HL-60 (cell line): ENCODE measurements around the gene SMPDL3A.

ENCODE experiments used
- DNase-seq, 2 experiments: peaks; one replicate each; pipeline ENCODE4 v3.0.0-alpha.2; 2010 to 2020; ENCODE audit warnings: low read depth in 1 of 2, low spot score in 1 of 2
- H3K27ac ChIP-seq: fragments of 250-450 bp; sonication (Bioruptor Pico); replicated peaks from 2 replicates; pipeline ENCODE4 v1.5.1; 2020; ENCODE audit warnings: mild to moderate bottlenecking, moderate library complexity
- H3K27me3 ChIP-seq: fragments of 250-450 bp; sonication (Bioruptor Pico); 2 replicates; pipeline ENCODE4 v1.5.1; 2021; ENCODE audit warnings: mild to moderate bottlenecking, moderate library complexity; ENCODE audit not compliant: insufficient read depth, poor library complexity, severe bottlenecking
- H3K4me3 ChIP-seq: replicated peaks from 2 replicates; pipeline ENCODE4 v1.5.1; 2011; ENCODE audit warnings: mild to moderate bottlenecking, control low read depth, low read length; ENCODE audit not compliant: insufficient read depth
- CTCF ChIP-seq: IDR thresholded peaks from one replicate; pipeline ENCODE4 v1.5.1; 2011; ENCODE audit warnings: low read length, control low read depth, inconsistent platforms; ENCODE audit not compliant: insufficient read depth
- GABPA ChIP-seq: IDR thresholded peaks from 2 replicates; pipeline ENCODE4 v1.6.1; 2012; ENCODE audit warnings: low read depth
- POLR2AphosphoS5 ChIP-seq: IDR thresholded peaks from 2 replicates; pipeline ENCODE4 v1.6.1; 2012; ENCODE audit warnings: low read depth
- SPI1 ChIP-seq: IDR thresholded peaks from 2 replicates; pipeline ENCODE4 v1.6.1; 2012; ENCODE audit warnings: low read depth, mild to moderate bottlenecking, borderline replicate concordance
- TF ChIP-seq, protein P1 (sequence below): IDR thresholded peaks from 2 replicates; pipeline ENCODE4 v1.6.1; 2012; ENCODE audit warnings: low read depth; ENCODE audit not compliant: insufficient replicate concordance

Gene SMPDL3A

DNA sequence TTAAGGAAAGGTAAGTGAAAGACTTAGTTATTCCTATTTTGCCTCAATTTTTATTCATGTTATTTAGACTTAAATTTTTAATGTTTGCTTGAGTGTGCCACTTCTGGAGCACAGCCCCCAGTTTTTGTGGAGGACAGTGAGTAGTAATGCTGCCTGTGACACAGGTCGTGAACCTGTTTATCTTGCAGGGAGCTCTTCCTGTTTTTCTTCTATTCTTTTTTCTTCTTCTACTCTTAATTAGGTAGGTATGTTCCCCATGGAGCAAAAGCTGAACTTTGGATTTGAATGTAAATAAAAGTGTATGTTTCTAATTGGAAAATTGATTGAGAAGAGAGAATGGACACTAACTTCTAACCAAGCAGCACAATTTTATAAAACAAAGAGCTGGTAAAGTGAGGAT, 12.3 kb downstream of the SMPDL3A start:
- no peaks in the 10 kb centered on the region for H3K27me3 ChIP-seq
- no peak overlapping the region for H3K27ac ChIP-seq
- TF ChIP-seq, protein P1, sequence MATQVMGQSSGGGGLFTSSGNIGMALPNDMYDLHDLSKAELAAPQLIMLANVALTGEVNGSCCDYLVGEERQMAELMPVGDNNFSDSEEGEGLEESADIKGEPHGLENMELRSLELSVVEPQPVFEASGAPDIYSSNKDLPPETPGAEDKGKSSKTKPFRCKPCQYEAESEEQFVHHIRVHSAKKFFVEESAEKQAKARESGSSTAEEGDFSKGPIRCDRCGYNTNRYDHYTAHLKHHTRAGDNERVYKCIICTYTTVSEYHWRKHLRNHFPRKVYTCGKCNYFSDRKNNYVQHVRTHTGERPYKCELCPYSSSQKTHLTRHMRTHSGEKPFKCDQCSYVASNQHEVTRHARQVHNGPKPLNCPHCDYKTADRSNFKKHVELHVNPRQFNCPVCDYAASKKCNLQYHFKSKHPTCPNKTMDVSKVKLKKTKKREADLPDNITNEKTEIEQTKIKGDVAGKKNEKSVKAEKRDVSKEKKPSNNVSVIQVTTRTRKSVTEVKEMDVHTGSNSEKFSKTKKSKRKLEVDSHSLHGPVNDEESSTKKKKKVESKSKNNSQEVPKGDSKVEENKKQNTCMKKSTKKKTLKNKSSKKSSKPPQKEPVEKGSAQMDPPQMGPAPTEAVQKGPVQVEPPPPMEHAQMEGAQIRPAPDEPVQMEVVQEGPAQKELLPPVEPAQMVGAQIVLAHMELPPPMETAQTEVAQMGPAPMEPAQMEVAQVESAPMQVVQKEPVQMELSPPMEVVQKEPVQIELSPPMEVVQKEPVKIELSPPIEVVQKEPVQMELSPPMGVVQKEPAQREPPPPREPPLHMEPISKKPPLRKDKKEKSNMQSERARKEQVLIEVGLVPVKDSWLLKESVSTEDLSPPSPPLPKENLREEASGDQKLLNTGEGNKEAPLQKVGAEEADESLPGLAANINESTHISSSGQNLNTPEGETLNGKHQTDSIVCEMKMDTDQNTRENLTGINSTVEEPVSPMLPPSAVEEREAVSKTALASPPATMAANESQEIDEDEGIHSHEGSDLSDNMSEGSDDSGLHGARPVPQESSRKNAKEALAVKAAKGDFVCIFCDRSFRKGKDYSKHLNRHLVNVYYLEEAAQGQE, result no peak
- TF ChIP-seq SPI1, result no peak
- TF ChIP-seq GABPA, result no peak
- no peak for TF ChIP-seq CTCF
- no peak for TF ChIP-seq POLR2AphosphoS5
- DNase-seq, result no peak
- no peak overlapping the region for H3K4me3 ChIP-seq

- TF ChIP-seq, protein P1, result no peak
- TF ChIP-seq GABPA, result no peak
- no peak for TF ChIP-seq SPI1
- TF ChIP-seq POLR2AphosphoS5, result no peak
- TF ChIP-seq CTCF, result no peak
- Histone ChIP-seq H3K27me3 (no peaks in the 10 kb centered on the region), H3K27ac (no peak overlapping the region), H3K4me3 (no peak overlapping the region)
- DNase-seq, result no peak
Measured at GRCh38 chr6:122803171-122803661, 14.2 kb downstream of the SMPDL3A start.

DNA sequence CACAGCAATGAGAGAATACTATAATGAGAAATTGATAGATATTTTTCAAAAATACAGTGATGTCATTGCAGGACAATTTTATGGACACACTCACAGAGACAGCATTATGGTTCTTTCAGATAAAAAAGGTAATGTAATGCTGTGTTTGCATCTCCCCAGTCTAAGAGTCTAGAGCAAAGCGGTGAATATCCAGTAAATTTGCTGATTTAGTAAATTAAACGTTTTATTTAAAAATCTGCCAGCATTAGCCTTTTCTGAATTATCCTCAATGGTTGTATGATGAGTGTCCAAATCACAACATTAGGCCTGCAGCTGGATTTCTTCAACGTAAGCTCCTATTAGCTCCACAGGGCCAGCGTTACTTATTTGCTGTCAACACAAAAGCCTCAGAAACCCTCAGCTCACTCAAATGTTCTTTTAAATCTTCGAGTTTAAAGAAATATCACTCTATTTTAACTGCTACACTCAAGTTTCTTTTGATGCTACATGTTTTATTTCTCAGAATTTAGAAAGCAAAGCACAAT, 16.0 kb downstream of the SMPDL3A start:
- Histone ChIP-seq H3K27me3 (no peaks in the 10 kb centered on the region), H3K27ac (no peak overlapping the region), H3K4me3 (no peak overlapping the region)
- no peak for TF ChIP-seq SPI1
- TF ChIP-seq, protein P1, result no peak
- TF ChIP-seq POLR2AphosphoS5, result no peak
- TF ChIP-seq CTCF, result no peak
- no peak for TF ChIP-seq GABPA
- DNase-seq, result no peak
